Nephron (organoid): ENCODE measurements around the gene SPIN1.
A peak's percentile ranks its signal among the peaks of the same experiment; 100 is the strongest.

Experiments used
- H3K27ac Mint-ChIP-seq, 3 experiments: 2 replicates each; pipeline ENCODE4 v1.8.0; 2020; ENCODE audit warnings: mixed read lengths in 3 of 3, mild to moderate bottlenecking in 2 of 3, moderate library complexity in 1 of 3
- H3K27me3 Mint-ChIP-seq: 2 replicates; pipeline ENCODE4 v1.8.0; 2021; ENCODE audit warnings: low read depth, mild to moderate bottlenecking, moderate library complexity, mixed read lengths
- H3K36me3 Mint-ChIP-seq: 2 replicates; pipeline ENCODE4 v1.8.0; 2020; ENCODE audit warnings: low read depth, mixed read lengths
- H3K4me1 Mint-ChIP-seq: 2 replicates; pipeline ENCODE4 v1.8.0; 2020; ENCODE audit warnings: mixed read lengths
- H3K4me3 Mint-ChIP-seq, 3 experiments: 2 replicates each; pipeline ENCODE4 v1.8.0; 2020; ENCODE audit warnings: mild to moderate bottlenecking in 3 of 3, mixed read lengths in 3 of 3, moderate library complexity in 2 of 3
- H3K9me3 Mint-ChIP-seq: 2 replicates; pipeline ENCODE4 v1.8.0; 2020; ENCODE audit warnings: mixed read lengths
- CTCF ChIP-seq, 3 experiments: fragments of 200-600 bp; sonication (generic); IDR thresholded peaks; one replicate each; pipeline ENCODE4 v1.5.0; 2021; ENCODE audit warnings: antibody characterized with exemption in 3 of 3; ENCODE audit not compliant: unreplicated experiment in 3 of 3

SPIN1 gene

GRCh38 chr9:88494983-88495721, 106.9 kb downstream of the SPIN1 start:
- Mint-ChIP-seq H3K4me1 (no peaks in the 10 kb centered on the region), H3K4me3 (no peak overlapping the region), H3K9me3 (no peaks in the 10 kb centered on the region), H3K27ac (no peak overlapping the region), H3K36me3 (peaks cover 8% of the 10 kb centered on the region), H3K27me3 (no peaks in the 10 kb centered on the region)
- TF ChIP-seq CTCF (IDR thresholded peaks at IDR 0.05; ENCODE audit: unreplicated experiment in 3 of 3) = no peak

GRCh38 chr9:88497224-88497623, 109.0 kb downstream of the SPIN1 start:
- TF ChIP-seq CTCF (IDR thresholded peaks at IDR 0.05; ENCODE audit: unreplicated experiment in 3 of 3) = no peak
- peaks cover 3% of the 10 kb centered on the region for H3K4me1 Mint-ChIP-seq
- no peaks in the 10 kb centered on the region for H3K27me3 Mint-ChIP-seq
- no peaks in the 10 kb centered on the region for H3K9me3 Mint-ChIP-seq
- H3K36me3 Mint-ChIP-seq = no peaks in the 10 kb centered on the region
- no peak overlapping the region for H3K27ac Mint-ChIP-seq
- H3K4me3 Mint-ChIP-seq = no peak overlapping the region

- H3K4me3 Mint-ChIP-seq = no peak overlapping the region
- no peaks in the 10 kb centered on the region for H3K27me3 Mint-ChIP-seq
- H3K4me1 Mint-ChIP-seq = peaks cover 15% of the 10 kb centered on the region
- H3K9me3 Mint-ChIP-seq = no peaks in the 10 kb centered on the region
- TF ChIP-seq CTCF (IDR thresholded peaks at IDR 0.05; ENCODE audit: unreplicated experiment in 3 of 3) = no peak
- no peak overlapping the region for H3K27ac Mint-ChIP-seq
- no peaks in the 10 kb centered on the region for H3K36me3 Mint-ChIP-seq
These were observed 110.6 kb downstream of the SPIN1 start for GRCh38 chr9:88498880-88499279.

- Mint-ChIP-seq H3K4me1 (peaks cover 15% of the 10 kb centered on the region), H3K27ac (peak overlapping the region in 2 of 3 experiments; percentile 13 to 71), H3K36me3 (no peaks in the 10 kb centered on the region), H3K4me3 (no peak overlapping the region), H3K9me3 (no peaks in the 10 kb centered on the region), H3K27me3 (no peaks in the 10 kb centered on the region)
- TF ChIP-seq CTCF (IDR thresholded peaks at IDR 0.05; ENCODE audit: unreplicated experiment in 3 of 3) = no peak
These were observed 112.8 kb downstream of the SPIN1 start for GRCh38 chr9:88501086-88501485.

GRCh38 chr9:88502552-88503034, 114.3 kb downstream of the SPIN1 start:
- Mint-ChIP-seq H3K36me3 (no peaks in the 10 kb centered on the region), H3K4me3 (no peak overlapping the region)

More at GRCh38 chr9:88502552-88503034, 114.3 kb downstream of the SPIN1 start:
- Mint-ChIP-seq H3K27ac (peak overlapping the region; percentile 53 to 87 (median 64)), H3K4me1 (peaks cover 15% of the 10 kb centered on the region), H3K9me3 (no peaks in the 10 kb centered on the region), H3K27me3 (no peaks in the 10 kb centered on the region)
- TF ChIP-seq CTCF (IDR thresholded peaks at IDR 0.05; ENCODE audit: unreplicated experiment in 3 of 3) = no peak
